ENCODE results near the gene SLC12A4. TPM values are rescaled to one million over a fixed set of nuclear protein-coding genes. Genes with fewer than 3 reads are reported as not detected.
"Not testable (repeated sequence)": the region's sequence is repeated elsewhere in the genome, so short reads cannot be mapped to it uniquely, and the experiment has no call there.

The SLC12A4 gene
- 10 to 100 TPM in 11 of 12 donors, not detected in 1; 28.2 to 51.5 (median 40.7) TPM for polyA plus RNA-seq (ENCODE audit: insufficient read length in 12 of 12)
- long read RNA-seq, donor 1, full-length matches to known transcripts = 3 of 16 reads
- long read RNA-seq, donor 1, partial matches to known transcripts = 13 of 16 reads
- long read RNA-seq, donor 1, other reads (novel, unspliced or antisense) = 0 of 16 reads
- long read RNA-seq, donor 2, full-length matches to known transcripts = 2 of 2 reads
- long read RNA-seq, donor 2, partial matches to known transcripts = 0 of 2 reads
- long read RNA-seq, donor 2, other reads (novel, unspliced or antisense) = 0 of 2 reads
- long read RNA-seq, donor 3 = 0 reads
- long read RNA-seq, donor 4 = 0 reads
- long read RNA-seq, donor 5, full-length matches to known transcripts = 2 of 19 reads
- long read RNA-seq, donor 5, partial matches to known transcripts = 17 of 19 reads
- long read RNA-seq, donor 5, other reads (novel, unspliced or antisense) = 0 of 19 reads
- long read RNA-seq, donor 6, full-length matches to known transcripts = 3 of 3 reads
- long read RNA-seq, donor 6, partial matches to known transcripts = 0 of 3 reads
- long read RNA-seq, donor 6, other reads (novel, unspliced or antisense) = 0 of 3 reads
- long read RNA-seq, donor 7, full-length matches to known transcripts = 1 of 6 reads
- long read RNA-seq, donor 7, partial matches to known transcripts = 5 of 6 reads
- long read RNA-seq, donor 7, other reads (novel, unspliced or antisense) = 0 of 6 reads
- long read RNA-seq, donor 8, partial matches to known transcripts = 21 of 21 reads
- long read RNA-seq, donor 8, other reads (novel, unspliced or antisense) = 0 of 21 reads
- long read RNA-seq, donor 9, partial matches to known transcripts = 5 of 6 reads
- long read RNA-seq, donor 9, other reads (novel, unspliced or antisense) = 0 of 6 reads
- long read RNA-seq, donor 10, full-length matches to known transcripts = 3 of 11 reads
- long read RNA-seq, donor 10, partial matches to known transcripts = 8 of 11 reads
- long read RNA-seq, donor 10, other reads (novel, unspliced or antisense) = 0 of 11 reads
- long read RNA-seq, donor 11, full-length matches to known transcripts = 2 of 2 reads
- long read RNA-seq, donor 11, partial matches to known transcripts = 0 of 2 reads
- long read RNA-seq, donor 11, other reads (novel, unspliced or antisense) = 0 of 2 reads

- peak; percentile 87 for DNase-seq
Observed at GRCh38 chr16:67968400-67969253, at the start of gene SLC12A4. Gene SLC12A4 (minus strand): TSS chr16:67968637. CDS start chr16:67968553, 84 bp downstream.

GRCh38 chr16:68015681-68016080 lies 47.2 kb upstream of the SLC12A4 start, which contains the start of gene DPEP2NB:
Gene DPEP2NB (minus strand): TSS chr16:68015911. CDS start chr16:68015770, 141 bp downstream.
- DNase-seq = no peak

GRCh38 chr16:68013440-68013839 lies 45.0 kb upstream of the SLC12A4 start:
- no peak for DNase-seq

- DNase-seq = not testable (repeated sequence)
Observed at GRCh38 chr16:68009872-68010271, 41.4 kb upstream of the SLC12A4 start.

- no peak for DNase-seq
Observed at GRCh38 chr16:68009157-68009735, 40.8 kb upstream of the SLC12A4 start.

GRCh38 chr16:68005786-68006286 lies 37.4 kb upstream of the SLC12A4 start:
- no peak for DNase-seq

GRCh38 chr16:68005211-68005610 lies 36.8 kb upstream of the SLC12A4 start:
- DNase-seq = no peak

GRCh38 chr16:68003031-68003430 lies 34.6 kb upstream of the SLC12A4 start:
- DNase-seq = no peak

GRCh38 chr16:68000450-68000849 lies 32.0 kb upstream of the SLC12A4 start:
- no peak for DNase-seq

GRCh38 chr16:67999985-68000384 lies 31.5 kb upstream of the SLC12A4 start:
- DNase-seq = no peak

GRCh38 chr16:67998779-67999688 lies 30.6 kb upstream of the SLC12A4 start, which contains the start of gene DPEP2:
Gene DPEP2 (minus strand): TSS chr16:67999484. CDS start chr16:67993212, 6,272 bp downstream.
- DNase-seq = not testable (repeated sequence)

GRCh38 chr16:67998231-67998778 lies 29.9 kb upstream of the SLC12A4 start:
- DNase-seq = not testable (repeated sequence)

- DNase-seq = no peak
Observed at GRCh38 chr16:67996666-67997065, 28.2 kb upstream of the SLC12A4 start.

- no peak for DNase-seq
Observed at GRCh38 chr16:67995423-67995822, 27.0 kb upstream of the SLC12A4 start.

GRCh38 chr16:67994040-67994408 lies 25.6 kb upstream of the SLC12A4 start:
- not testable (repeated sequence) for DNase-seq

GRCh38 chr16:67993207-67994039 lies 25.0 kb upstream of the SLC12A4 start:
- peak; percentile 66 for DNase-seq

GRCh38 chr16:67992661-67993206 lies 24.3 kb upstream of the SLC12A4 start:
- DNase-seq = no peak

- DNase-seq = no peak
Observed at GRCh38 chr16:67990018-67990386, 21.6 kb upstream of the SLC12A4 start.
